ENCODE measurements around the gene PIGR.

PIGR gene

DNA sequence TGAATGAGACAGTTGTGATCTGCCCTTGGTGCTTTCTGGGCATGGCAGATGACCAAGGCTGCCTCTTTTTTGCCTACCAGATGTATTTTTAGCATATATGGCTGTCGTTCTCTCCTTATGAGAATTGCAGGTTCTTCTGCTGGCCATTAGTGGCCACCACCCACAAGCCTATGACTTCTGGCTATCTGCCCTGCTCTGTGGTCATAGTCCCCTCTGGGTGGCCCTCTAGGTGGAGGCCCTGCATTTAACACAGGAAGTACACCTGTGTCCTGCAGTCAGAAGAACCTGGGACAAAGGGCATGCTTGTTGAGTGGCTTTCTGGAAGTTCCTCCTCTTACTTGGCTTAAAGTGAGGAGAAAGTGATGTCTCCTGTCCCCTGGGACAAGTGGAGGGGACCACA lies 17.5 kb upstream of the PIGR start:
- TF ChIP-seq CSDC2 (CRISPR knock-in tag; IDR thresholded peaks at IDR 0.05) (no peak), TOX (CRISPR knock-in tag; IDR thresholded peaks at IDR 0.05; ENCODE audit: borderline replicate concordance) (no peak), RARB (CRISPR knock-in tag; IDR thresholded peaks at IDR 0.05) (no peak), ZNF8 (CRISPR knock-in tag; IDR thresholded peaks at IDR 0.05) (no peak), ZC3H10 (CRISPR knock-in tag; IDR thresholded peaks at IDR 0.05) (no peak), BACH2 (CRISPR knock-in tag; IDR thresholded peaks at IDR 0.05; ENCODE audit: borderline replicate concordance) (no peak), ZNF70 (CRISPR knock-in tag; IDR thresholded peaks at IDR 0.05) (no peak), ZNF565 (CRISPR knock-in tag; conservative IDR thresholded peaks at IDR 0.05; ENCODE audit: low read depth) (no peak), ESRRG (CRISPR knock-in tag; IDR thresholded peaks at IDR 0.05) (no peak), ZFP3 (CRISPR knock-in tag; IDR thresholded peaks at IDR 0.05) (no peak)
- TF ChIP-seq, protein P1, sequence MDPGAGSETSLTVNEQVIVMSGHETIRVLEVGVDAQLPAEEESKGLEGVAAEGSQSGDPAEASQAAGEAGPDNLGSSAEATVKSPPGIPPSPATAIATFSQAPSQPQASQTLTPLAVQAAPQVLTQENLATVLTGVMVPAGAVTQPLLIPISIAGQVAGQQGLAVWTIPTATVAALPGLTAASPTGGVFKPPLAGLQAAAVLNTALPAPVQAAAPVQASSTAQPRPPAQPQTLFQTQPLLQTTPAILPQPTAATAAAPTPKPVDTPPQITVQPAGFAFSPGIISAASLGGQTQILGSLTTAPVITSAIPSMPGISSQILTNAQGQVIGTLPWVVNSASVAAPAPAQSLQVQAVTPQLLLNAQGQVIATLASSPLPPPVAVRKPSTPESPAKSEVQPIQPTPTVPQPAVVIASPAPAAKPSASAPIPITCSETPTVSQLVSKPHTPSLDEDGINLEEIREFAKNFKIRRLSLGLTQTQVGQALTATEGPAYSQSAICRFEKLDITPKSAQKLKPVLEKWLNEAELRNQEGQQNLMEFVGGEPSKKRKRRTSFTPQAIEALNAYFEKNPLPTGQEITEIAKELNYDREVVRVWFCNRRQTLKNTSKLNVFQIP (CRISPR knock-in tag; IDR thresholded peaks at IDR 0.05; ENCODE audit: borderline replicate concordance, low read depth), result no peak
- TF ChIP-seq, protein P2, sequence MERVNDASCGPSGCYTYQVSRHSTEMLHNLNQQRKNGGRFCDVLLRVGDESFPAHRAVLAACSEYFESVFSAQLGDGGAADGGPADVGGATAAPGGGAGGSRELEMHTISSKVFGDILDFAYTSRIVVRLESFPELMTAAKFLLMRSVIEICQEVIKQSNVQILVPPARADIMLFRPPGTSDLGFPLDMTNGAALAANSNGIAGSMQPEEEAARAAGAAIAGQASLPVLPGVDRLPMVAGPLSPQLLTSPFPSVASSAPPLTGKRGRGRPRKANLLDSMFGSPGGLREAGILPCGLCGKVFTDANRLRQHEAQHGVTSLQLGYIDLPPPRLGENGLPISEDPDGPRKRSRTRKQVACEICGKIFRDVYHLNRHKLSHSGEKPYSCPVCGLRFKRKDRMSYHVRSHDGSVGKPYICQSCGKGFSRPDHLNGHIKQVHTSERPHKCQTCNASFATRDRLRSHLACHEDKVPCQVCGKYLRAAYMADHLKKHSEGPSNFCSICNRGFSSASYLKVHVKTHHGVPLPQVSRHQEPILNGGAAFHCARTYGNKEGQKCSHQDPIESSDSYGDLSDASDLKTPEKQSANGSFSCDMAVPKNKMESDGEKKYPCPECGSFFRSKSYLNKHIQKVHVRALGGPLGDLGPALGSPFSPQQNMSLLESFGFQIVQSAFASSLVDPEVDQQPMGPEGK (CRISPR knock-in tag; IDR thresholded peaks at IDR 0.05; ENCODE audit: borderline replicate concordance), result no peak
- no peak for ATAC-seq

DNA sequence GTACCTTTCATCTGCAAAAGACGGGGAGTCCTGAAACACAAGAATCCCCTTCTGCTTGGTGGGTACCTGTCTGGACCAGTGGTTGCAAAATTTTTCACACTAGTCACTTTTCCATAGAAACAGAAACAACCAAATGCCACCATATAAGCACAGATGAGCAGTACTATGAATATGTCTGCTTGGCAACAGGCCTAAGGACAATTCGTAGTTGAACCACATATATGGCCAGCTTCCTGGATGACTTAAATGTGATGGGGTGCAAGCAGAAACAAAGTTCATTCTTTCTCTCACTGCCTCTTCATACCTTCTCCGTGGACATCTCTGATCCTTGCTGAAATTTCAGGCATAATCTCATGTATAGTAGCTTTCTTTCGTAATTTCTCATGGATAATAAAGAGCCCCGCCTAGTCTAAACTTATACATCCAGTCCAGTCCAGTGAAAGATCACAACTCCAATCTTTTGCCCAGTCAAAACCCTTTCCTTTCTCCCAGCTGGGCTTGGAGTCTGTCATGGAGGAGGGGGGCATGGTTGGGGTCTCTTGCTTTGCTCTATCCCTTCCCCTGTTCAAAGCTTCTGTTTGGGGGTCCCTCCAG lies 16.9 kb upstream of the PIGR start:
- no peak for ATAC-seq

More for the DNA sequence above, 16.9 kb upstream of the PIGR start:
- no peak for TF ChIP-seq TCF4 (CRISPR knock-in tag; IDR thresholded peaks at IDR 0.05; ENCODE audit: borderline replicate concordance)
- no peak for TF ChIP-seq ZNF565 (CRISPR knock-in tag; conservative IDR thresholded peaks at IDR 0.05; ENCODE audit: low read depth)
- TF ChIP-seq, protein P3, sequence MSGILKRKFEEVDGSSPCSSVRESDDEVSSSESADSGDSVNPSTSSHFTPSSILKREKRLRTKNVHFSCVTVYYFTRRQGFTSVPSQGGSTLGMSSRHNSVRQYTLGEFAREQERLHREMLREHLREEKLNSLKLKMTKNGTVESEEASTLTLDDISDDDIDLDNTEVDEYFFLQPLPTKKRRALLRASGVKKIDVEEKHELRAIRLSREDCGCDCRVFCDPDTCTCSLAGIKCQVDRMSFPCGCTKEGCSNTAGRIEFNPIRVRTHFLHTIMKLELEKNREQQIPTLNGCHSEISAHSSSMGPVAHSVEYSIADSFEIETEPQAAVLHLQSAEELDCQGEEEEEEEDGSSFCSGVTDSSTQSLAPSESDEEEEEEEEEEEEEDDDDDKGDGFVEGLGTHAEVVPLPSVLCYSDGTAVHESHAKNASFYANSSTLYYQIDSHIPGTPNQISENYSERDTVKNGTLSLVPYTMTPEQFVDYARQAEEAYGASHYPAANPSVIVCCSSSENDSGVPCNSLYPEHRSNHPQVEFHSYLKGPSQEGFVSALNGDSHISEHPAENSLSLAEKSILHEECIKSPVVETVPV (CRISPR knock-in tag; IDR thresholded peaks at IDR 0.05), result no peak
- no peak for TF ChIP-seq ZFP3 (CRISPR knock-in tag; IDR thresholded peaks at IDR 0.05)
- TF ChIP-seq, protein P2 (CRISPR knock-in tag; IDR thresholded peaks at IDR 0.05; ENCODE audit: borderline replicate concordance), result no peak
- TF ChIP-seq ZFP30 (CRISPR knock-in tag; IDR thresholded peaks at IDR 0.05), result no peak
- TF ChIP-seq SNAI2 (CRISPR knock-in tag; IDR thresholded peaks at IDR 0.05), result no peak
- no peak for TF ChIP-seq ESRRG (CRISPR knock-in tag; IDR thresholded peaks at IDR 0.05)
- TF ChIP-seq ZNF70 (CRISPR knock-in tag; IDR thresholded peaks at IDR 0.05), result no peak
- TF ChIP-seq, protein P4, sequence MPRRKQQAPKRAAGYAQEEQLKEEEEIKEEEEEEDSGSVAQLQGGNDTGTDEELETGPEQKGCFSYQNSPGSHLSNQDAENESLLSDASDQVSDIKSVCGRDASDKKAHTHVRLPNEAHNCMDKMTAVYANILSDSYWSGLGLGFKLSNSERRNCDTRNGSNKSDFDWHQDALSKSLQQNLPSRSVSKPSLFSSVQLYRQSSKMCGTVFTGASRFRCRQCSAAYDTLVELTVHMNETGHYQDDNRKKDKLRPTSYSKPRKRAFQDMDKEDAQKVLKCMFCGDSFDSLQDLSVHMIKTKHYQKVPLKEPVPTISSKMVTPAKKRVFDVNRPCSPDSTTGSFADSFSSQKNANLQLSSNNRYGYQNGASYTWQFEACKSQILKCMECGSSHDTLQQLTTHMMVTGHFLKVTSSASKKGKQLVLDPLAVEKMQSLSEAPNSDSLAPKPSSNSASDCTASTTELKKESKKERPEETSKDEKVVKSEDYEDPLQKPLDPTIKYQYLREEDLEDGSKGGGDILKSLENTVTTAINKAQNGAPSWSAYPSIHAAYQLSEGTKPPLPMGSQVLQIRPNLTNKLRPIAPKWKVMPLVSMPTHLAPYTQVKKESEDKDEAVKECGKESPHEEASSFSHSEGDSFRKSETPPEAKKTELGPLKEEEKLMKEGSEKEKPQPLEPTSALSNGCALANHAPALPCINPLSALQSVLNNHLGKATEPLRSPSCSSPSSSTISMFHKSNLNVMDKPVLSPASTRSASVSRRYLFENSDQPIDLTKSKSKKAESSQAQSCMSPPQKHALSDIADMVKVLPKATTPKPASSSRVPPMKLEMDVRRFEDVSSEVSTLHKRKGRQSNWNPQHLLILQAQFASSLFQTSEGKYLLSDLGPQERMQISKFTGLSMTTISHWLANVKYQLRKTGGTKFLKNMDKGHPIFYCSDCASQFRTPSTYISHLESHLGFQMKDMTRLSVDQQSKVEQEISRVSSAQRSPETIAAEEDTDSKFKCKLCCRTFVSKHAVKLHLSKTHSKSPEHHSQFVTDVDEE (CRISPR knock-in tag; IDR thresholded peaks at IDR 0.05), result no peak
- no peak for TF ChIP-seq ZNF8 (CRISPR knock-in tag; IDR thresholded peaks at IDR 0.05)
- no peak for TF ChIP-seq RARB (CRISPR knock-in tag; IDR thresholded peaks at IDR 0.05)
- no peak for TF ChIP-seq PPARA (CRISPR knock-in tag; IDR thresholded peaks at IDR 0.05; ENCODE audit: borderline replicate concordance)
- TF ChIP-seq BACH2 (CRISPR knock-in tag; IDR thresholded peaks at IDR 0.05; ENCODE audit: borderline replicate concordance), result no peak
- TF ChIP-seq GLIS3 (CRISPR knock-in tag; IDR thresholded peaks at IDR 0.05), result no peak
- TF ChIP-seq ISL1 (CRISPR knock-in tag; IDR thresholded peaks at IDR 0.05), result no peak
- TF ChIP-seq OSR1 (CRISPR knock-in tag; IDR thresholded peaks at IDR 0.05), result no peak
- TF ChIP-seq, protein P5, sequence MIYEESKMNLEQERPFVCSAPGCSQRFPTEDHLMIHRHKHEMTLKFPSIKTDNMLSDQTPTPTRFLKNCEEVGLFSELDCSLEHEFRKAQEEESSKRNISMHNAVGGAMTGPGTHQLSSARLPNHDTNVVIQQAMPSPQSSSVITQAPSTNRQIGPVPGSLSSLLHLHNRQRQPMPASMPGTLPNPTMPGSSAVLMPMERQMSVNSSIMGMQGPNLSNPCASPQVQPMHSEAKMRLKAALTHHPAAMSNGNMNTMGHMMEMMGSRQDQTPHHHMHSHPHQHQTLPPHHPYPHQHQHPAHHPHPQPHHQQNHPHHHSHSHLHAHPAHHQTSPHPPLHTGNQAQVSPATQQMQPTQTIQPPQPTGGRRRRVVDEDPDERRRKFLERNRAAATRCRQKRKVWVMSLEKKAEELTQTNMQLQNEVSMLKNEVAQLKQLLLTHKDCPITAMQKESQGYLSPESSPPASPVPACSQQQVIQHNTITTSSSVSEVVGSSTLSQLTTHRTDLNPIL (CRISPR knock-in tag; IDR thresholded peaks at IDR 0.05; ENCODE audit: low read depth), result no peak
- no peak for TF ChIP-seq CSDC2 (CRISPR knock-in tag; IDR thresholded peaks at IDR 0.05)

Data from SK-N-SH treated with all-trans-retinoic acid at 6 μM for 48 hours (cell line).